ENCODE data around the gene SNRPA.
A peak's percentile ranks its signal among the peaks of the same experiment; 100 is the strongest.
"Not testable (repeated sequence)": the region's sequence is repeated elsewhere in the genome, so short reads cannot be mapped to it uniquely, and the experiment has no call there.

SNRPA gene

DNA sequence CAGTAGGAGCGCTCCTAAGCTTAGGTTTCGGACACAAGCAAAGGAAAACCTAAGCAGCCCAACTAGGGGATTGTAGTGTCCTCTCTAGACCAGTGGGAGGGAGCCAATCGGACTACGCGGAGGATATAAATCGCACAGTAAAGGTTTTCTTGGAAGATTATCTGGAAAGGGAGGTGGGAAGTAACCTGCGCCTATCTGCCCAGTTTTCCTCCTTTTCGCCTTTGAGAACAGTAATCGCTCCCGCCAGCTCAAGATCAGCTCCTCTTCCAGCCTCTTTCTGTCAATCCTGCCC is 26.6 kb downstream of the SNRPA start:
- DNase-seq (ENCODE audit: low read depth), result no peak

GRCh38 chr19:40777937-40778705 is 27.1 kb downstream of the SNRPA start, which contains the start of gene RAB4B:
TSS of gene RAB4B (plus strand) at chr19:40778247. CDS start at chr19:40778376, 129 bp downstream.
- peak; percentile 100 for DNase-seq (ENCODE audit: low read depth)

DNA sequence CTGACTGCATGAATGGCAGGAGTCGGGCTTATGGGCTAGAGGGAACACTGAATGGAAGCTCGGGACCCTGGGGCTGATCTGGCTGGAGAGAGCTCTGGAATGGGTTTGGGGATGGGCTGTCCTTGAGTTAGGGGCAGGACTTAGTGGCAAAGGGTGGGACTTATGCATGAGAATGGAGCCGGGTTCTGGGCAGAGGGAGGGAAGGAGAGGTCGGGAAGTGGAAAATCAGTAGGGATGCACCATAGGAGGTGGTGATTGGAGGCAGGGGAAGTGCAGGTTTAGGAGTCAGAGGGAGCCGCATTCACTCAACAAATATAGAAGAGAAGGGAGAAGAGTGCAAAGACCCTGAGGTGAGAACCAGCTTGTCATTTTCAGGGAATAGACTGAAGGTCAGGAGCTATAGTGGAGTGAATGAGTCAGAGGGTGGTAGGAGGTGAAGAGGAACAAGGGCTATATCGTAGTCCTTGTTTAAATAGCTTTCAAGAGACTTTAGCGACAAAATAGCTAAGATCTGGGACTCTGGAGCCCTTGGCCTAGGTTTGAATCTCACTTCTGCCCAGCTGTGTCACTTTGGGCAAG is 27.8 kb downstream of the SNRPA start:
- DNase-seq (ENCODE audit: low read depth), result no peak

DNA sequence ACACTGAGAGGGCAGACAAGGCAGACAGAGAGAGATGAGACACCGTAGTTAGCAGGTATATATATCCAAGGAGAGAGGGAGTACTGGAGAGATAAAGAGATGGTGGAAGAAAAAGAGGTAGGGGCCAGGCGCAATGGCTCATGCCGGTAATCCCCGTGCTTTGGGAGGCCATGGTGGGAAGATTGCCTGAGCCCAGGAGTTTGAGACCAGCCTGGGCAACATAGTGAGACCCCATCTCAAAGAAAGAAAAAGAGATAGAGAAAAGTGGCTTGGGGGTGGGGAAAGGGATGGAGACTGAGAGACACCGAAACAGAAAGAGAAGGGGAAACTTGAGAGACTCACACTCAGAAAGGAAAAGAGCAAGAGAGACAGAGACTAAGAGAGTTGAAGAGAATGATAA is 29.6 kb downstream of the SNRPA start:
- DNase-seq (ENCODE audit: low read depth), result no peak

DNA sequence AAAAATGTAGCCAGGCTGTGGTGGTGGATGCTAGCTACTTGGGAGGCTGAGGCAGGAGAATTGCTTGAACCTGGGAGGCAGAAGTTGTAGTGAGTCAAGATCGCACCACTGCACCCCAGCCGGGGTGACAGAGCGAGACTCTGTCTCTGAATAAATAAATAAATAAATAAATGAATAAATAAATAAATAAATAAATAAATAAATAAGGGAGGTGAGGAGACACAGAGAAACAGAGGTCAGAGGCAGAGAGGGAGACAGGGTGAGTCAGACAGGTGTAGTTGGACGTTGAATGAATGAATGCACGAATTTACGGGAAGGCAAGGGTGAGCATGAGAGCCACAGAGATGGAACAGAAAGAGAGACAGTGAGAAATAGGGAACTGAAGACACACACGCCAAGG is 30.1 kb downstream of the SNRPA start:
- no peak for DNase-seq (ENCODE audit: low read depth)

GRCh38 chr19:40783711-40784110 is 32.7 kb downstream of the SNRPA start:
- no peak for DNase-seq (ENCODE audit: low read depth)

GRCh38 chr19:40784146-40784545 is 33.1 kb downstream of the SNRPA start:
- DNase-seq (ENCODE audit: low read depth), result not testable (repeated sequence)

- DNase-seq (ENCODE audit: low read depth), result no peak
Measured at GRCh38 chr19:40785526-40785925, 34.5 kb downstream of the SNRPA start.

- no peak for DNase-seq (ENCODE audit: low read depth)
Measured at GRCh38 chr19:40786060-40787037, 35.3 kb downstream of the SNRPA start.

DNA sequence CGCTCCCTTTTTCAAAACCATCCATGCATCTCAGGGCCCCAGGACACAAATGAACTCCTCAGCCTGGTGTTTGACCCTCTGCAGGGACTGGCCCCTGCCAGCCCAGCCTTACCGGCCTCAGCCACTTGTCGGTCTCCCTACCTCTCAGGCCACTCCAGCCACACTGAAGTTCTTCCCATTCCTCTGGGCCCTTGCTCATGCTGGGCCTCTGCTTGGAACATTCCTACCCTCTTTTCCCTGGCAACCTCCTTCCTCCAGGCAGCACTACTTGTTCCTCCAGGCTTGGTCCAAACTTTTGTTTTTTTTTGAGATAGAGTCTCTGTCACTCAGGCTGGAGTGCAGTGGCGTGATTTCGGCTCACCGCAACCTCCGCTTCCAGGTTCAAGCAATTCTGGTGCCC is 40.3 kb downstream of the SNRPA start:
- no peak for DNase-seq (ENCODE audit: low read depth)

DNA sequence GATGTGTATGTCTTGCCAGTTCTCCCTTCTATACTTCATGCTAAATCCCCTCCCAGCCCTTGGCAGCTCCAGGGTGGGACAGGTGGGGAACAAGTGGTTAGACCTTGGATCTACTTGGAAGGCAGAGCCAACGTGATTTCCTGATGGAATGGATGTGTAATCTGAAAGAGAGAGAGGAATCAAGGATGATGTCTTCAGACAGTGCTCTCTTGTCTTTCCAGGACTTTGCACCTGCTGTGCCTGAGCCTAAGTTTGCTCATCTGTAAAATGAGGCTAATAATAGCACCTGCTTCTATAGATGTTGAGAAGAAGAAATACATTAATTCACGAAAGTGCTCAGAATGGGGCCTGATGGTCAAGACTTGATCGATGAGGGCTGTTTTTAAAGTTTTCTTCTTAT is 41.0 kb downstream of the SNRPA start:
- no peak for DNase-seq (ENCODE audit: low read depth)

DNA sequence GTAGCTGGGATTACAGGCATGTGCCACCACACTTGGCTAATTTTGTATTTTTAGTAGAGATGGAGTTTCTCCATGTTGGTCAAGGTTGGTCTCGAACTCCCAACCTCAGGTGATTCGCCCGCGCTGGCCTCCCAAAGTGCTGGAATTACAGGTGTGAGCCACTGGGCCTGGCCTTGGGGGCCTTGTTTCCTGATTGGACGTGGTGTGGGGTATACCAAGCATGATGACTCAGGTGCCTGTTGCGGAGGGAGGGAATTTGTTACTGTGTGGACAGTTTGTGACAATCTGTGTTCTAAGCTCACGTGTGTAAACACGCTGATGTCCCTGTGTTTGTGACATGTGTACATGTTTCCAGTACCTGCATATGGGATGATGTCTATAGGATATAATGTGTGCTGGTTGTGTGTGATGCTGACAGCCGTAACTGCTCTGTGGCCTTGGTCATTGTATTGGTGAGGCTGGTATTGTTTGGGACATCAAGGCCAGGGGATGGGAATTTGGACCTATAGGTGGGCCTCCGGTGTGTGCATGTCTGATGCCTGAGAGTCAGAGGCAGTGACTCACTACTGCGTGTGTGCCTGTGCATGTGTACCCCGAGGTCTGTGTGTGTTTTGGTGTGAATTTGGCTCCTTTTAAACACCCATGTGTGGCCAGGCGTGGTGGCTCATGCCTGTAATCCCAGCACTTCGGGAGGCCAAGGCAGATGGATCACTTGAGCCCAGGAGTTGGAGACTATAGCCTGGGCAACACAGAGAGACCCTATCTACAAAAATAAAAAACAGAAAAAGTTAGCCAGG is 46.4 kb downstream of the SNRPA start:
- DNase-seq (ENCODE audit: low read depth), result no peak

- DNase-seq (ENCODE audit: low read depth), result peak; percentile 49
Measured at GRCh38 chr19:40797963-40798682, 47.1 kb downstream of the SNRPA start.

- peak; percentile 100 for DNase-seq (ENCODE audit: low read depth)
Measured at GRCh38 chr19:40798683-40799557, 47.9 kb downstream of the SNRPA start, which contains the start of gene EGLN2. TSS of gene EGLN2 (plus strand) at chr19:40799191. CDS start at chr19:40800573, 1,382 bp downstream.

DNA sequence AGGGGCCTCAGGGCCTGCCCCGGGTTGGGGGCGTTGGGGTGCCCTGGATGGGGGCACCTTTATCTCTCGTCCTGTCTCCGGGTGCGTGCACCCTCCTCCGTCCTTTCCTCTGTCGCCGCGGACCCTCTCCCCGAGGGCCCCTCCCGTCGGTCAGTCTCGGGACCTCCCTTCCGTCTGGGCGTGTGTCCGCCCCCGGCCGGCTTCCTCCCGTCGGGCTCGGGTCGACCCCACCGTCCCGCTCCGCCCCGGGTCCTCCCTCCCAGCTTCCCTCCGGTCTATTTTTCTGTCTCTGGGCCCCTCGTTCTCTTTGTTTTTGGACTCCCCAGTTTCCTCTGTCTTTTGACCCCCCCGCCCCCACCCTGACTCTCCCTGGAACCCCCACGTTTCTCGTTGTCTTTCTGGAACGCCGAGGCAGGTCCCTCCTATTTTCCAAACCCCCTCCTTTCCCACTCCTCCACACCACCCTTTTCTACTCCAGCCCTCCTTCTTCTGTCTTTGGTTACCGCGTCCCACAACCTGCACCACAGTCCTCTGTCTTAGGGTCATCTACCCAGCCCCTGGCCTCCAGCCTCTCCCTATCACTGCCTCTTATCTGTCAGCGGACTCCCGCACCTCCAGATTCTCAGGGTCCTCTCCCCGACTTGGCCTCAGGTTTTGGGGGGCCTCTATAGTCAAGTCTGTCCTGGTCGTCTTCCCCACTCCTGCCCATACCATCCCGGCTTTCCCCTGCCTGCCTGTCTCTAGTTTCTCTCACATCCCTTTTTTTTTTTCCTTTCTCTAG is 48.7 kb downstream of the SNRPA start:
- DNase-seq (ENCODE audit: low read depth), result no peak

DNA sequence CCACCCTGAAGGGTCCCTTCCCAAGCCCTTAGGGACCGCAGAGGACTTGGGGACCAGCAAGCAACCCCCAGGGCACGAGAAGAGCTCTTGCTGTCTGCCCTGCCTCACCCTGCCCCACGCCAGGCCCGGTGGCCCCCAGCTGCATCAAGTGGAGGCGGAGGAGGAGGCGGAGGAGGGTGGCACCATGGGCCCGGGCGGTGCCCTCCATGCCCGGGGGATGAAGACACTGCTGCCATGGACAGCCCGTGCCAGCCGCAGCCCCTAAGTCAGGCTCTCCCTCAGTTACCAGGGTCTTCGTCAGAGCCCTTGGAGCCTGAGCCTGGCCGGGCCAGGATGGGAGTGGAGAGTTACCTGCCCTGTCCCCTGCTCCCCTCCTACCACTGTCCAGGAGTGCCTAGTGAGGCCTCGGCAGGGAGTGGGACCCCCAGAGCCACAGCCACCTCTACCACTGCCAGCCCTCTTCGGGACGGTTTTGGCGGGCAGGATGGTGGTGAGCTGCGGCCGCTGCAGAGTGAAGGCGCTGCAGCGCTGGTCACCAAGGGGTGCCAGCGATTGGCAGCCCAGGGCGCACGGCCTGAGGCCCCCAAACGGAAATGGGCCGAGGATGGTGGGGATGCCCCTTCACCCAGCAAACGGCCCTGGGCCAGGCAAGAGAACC is 49.5 kb downstream of the SNRPA start:
- DNase-seq (ENCODE audit: low read depth), result no peak

DNA sequence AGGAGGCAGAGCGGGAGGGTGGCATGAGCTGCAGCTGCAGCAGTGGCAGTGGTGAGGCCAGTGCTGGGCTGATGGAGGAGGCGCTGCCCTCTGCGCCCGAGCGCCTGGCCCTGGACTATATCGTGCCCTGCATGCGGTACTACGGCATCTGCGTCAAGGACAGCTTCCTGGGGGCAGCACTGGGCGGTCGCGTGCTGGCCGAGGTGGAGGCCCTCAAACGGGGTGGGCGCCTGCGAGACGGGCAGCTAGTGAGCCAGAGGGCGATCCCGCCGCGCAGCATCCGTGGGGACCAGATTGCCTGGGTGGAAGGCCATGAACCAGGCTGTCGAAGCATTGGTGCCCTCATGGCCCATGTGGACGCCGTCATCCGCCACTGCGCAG is 50.0 kb downstream of the SNRPA start:
- no peak for DNase-seq (ENCODE audit: low read depth)

DNA sequence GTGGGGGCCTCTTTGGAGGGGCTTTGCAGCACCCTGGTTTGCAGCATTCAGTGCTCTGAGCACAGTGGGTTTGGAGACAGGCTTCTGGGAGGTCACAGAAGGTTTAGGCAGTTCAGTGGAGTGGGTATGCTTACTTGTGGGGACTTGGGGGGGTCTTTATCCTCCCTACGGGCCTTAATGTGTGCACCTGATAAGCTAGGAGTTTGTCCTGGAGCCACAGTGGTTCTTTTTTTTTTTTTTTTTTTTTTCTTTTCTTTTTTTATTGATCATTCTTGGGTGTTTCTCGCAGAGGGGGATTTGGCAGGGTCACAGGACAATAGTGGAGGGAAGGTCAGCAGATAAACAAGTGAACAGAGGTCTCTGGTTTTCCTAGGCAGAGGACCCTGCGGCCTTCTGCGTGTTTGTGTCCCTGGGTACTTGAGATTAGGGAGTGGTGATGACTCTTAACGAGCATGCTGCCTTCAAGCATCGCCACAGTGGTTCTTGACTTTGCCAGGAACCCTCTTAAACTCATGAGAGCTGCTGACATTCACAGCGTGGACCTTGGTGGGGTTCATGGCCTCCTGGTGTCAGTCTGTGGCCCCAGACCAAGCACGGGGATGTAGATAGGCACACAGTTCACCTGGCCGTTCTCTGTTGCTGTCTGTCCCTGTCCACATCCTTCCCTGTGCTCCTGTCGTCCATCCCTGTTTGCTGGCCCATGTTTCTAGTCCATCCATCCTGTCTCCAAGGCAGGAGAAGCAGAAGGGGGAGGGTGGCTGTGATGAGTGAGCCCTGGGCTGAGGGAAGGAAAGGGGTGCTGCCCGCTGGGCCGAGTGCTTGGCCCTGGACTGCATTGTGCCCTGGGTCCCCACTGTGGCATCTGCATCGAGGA is 50.7 kb downstream of the SNRPA start:
- DNase-seq (ENCODE audit: low read depth), result no peak
